Measurements from ENCODE around the gene PREP. TPM values are rescaled to one million over a fixed set of nuclear protein-coding genes. Genes with fewer than 3 reads are reported as not detected.

PREP gene
- total RNA-seq, 1 experiment from 2014 or later = 35.8 TPM

- intact Hi-C loops (cut with micrococcal nuclease; ENCODE audit: unreplicated experiment) = no loop called here
- CTCF ChIA-PET = no interaction called here
- Histone ChIP-seq H3K27me3 (ENCODE audit: insufficient read depth, low read depth) (no peaks in the 10 kb centered on the region), H3K9me2 (ENCODE audit: insufficient read depth) (no peaks in the 10 kb centered on the region), H3K4me3 (no peak overlapping the region), H3F3A (ENCODE audit: insufficient read depth, low read depth) (no peaks in the 10 kb centered on the region), H3K4me2 (no peak overlapping the region), H3K9me3 (ENCODE audit: insufficient read depth, low read depth) (no peaks in the 10 kb centered on the region), H4K20me1 (ENCODE audit: insufficient read depth) (no peaks in the 10 kb centered on the region), H3K79me2 (ENCODE audit: low read depth) (no peaks in the 10 kb centered on the region), H3K27ac (no peak overlapping the region), H3K4me1 (replicated peaks; ENCODE audit: insufficient read depth) (no peaks in the 10 kb centered on the region), H3K36me3 (ENCODE audit: low read depth) (peaks cover 18% of the 10 kb centered on the region; the same call in 1 of the 2 replicates), H2AFZ (no peak overlapping the region)
- BruUV-seq (replicated peaks) = no TSS peak
- no peak for TF ChIP-seq EZH2 (IDR thresholded peaks at IDR 0.05; ENCODE audit: low read depth)
- TF ChIP-seq CTCF (conservative IDR thresholded peaks at IDR 0.05) = no peak
- POLR2A ChIA-PET (ENCODE audit: unreplicated experiment) = no interaction called here
- DNase-seq = no peak
Observed at GRCh38 chr6:105280033-105280432, 122.8 kb downstream of the PREP start.

GRCh38 chr6:105279463-105279862, 123.4 kb downstream of the PREP start:
- H3K27me3 ChIP-seq (ENCODE audit: insufficient read depth, low read depth) = no peaks in the 10 kb centered on the region
- no peak overlapping the region for H2AFZ ChIP-seq
- no peak overlapping the region for H3K4me3 ChIP-seq
- no peaks in the 10 kb centered on the region for H3K9me2 ChIP-seq (ENCODE audit: insufficient read depth)
- H3K4me2 ChIP-seq = no peak overlapping the region
- H3K27ac ChIP-seq = no peak overlapping the region
- TF ChIP-seq EZH2 (IDR thresholded peaks at IDR 0.05; ENCODE audit: low read depth) = no peak
- no peak for TF ChIP-seq CTCF (conservative IDR thresholded peaks at IDR 0.05)
- BruUV-seq (replicated peaks) = no TSS peak
- no peaks in the 10 kb centered on the region for H3K9me3 ChIP-seq (ENCODE audit: insufficient read depth, low read depth)
- intact Hi-C loops (cut with micrococcal nuclease; ENCODE audit: unreplicated experiment) = loop anchor here (10.0 kb wide), 2 partner anchors 95 to 145 kb away; partner anchors contain the start of gene POPDC3
- DNase-seq = peak in 1 of 2 experiments; percentile 13
- no peaks in the 10 kb centered on the region; the same call in 1 of the 2 replicates for H3F3A ChIP-seq (ENCODE audit: insufficient read depth, low read depth)
- CTCF ChIA-PET = no interaction called here
- H3K4me1 ChIP-seq (replicated peaks; ENCODE audit: insufficient read depth) = no peaks in the 10 kb centered on the region
- no peaks in the 10 kb centered on the region for H3K79me2 ChIP-seq (ENCODE audit: low read depth)
- POLR2A ChIA-PET (ENCODE audit: unreplicated experiment) = no interaction called here
- peaks cover 18% of the 10 kb centered on the region; the same call in 1 of the 2 replicates for H3K36me3 ChIP-seq (ENCODE audit: low read depth)
- H4K20me1 ChIP-seq (ENCODE audit: insufficient read depth) = no peaks in the 10 kb centered on the region

- intact Hi-C loops (cut with micrococcal nuclease; ENCODE audit: unreplicated experiment) = loop anchor here (10.0 kb wide), 2 partner anchors 94 to 144 kb away; partner anchors contain the start of gene POPDC3
- peaks cover 2% of the 10 kb centered on the region; the same call in 1 of the 2 replicates for H3K4me1 ChIP-seq (replicated peaks; ENCODE audit: insufficient read depth)
- H3K27ac ChIP-seq = no peak overlapping the region
- POLR2A ChIA-PET (ENCODE audit: unreplicated experiment) = no interaction called here
- no peak for TF ChIP-seq EZH2 (IDR thresholded peaks at IDR 0.05; ENCODE audit: low read depth)
- no peak for TF ChIP-seq CTCF (conservative IDR thresholded peaks at IDR 0.05)
- H3K36me3 ChIP-seq (ENCODE audit: low read depth) = peaks cover 18% of the 10 kb centered on the region; the same call in 1 of the 2 replicates
- H2AFZ ChIP-seq = no peak overlapping the region
- DNase-seq = peak in 1 of 2 experiments; percentile 16
- H3K27me3 ChIP-seq (ENCODE audit: insufficient read depth, low read depth) = no peaks in the 10 kb centered on the region
- H3K79me2 ChIP-seq (ENCODE audit: low read depth) = no peaks in the 10 kb centered on the region
- no peaks in the 10 kb centered on the region for H3K9me2 ChIP-seq (ENCODE audit: insufficient read depth)
- H3K4me3 ChIP-seq = no peak overlapping the region
- no peaks in the 10 kb centered on the region for H4K20me1 ChIP-seq (ENCODE audit: insufficient read depth)
- no peak overlapping the region for H3K4me2 ChIP-seq
- CTCF ChIA-PET = no interaction called here
- peaks cover 2% of the 10 kb centered on the region; the same call in 1 of the 2 replicates for H3F3A ChIP-seq (ENCODE audit: insufficient read depth, low read depth)
- no peaks in the 10 kb centered on the region for H3K9me3 ChIP-seq (ENCODE audit: insufficient read depth, low read depth)
- no TSS peak for BruUV-seq (replicated peaks)
Observed at GRCh38 chr6:105278813-105279212, 124.1 kb downstream of the PREP start.

All from PC-9 (cell line).